Fibroblast of pulmonary artery (primary cell): Measurements from ENCODE around the gene ACAP2.

Experiments used
- DNase-seq: peaks from one replicate; pipeline ENCODE4 v3.0.0-alpha.2; 2010; ENCODE audit warnings: low read depth
- H3K4me3 ChIP-seq: replicated peaks from 2 replicates; pipeline ENCODE4 v1.5.1; 2011; ENCODE audit warnings: low read depth, mild to moderate bottlenecking, control low read depth, low read length, moderate library complexity
- CTCF ChIP-seq: IDR thresholded peaks from 2 replicates; pipeline ENCODE4 v1.5.1; 2011; ENCODE audit warnings: mild to moderate bottlenecking, control low read depth, low read length, inconsistent platforms; ENCODE audit errors: missing control alignments

Gene ACAP2

GRCh38 chr3:195265363-195265976, 177.3 kb downstream of the ACAP2 start:
- no peak for DNase-seq
- no peak overlapping the region for H3K4me3 ChIP-seq
- no peak for TF ChIP-seq CTCF

- no peak for DNase-seq
- TF ChIP-seq CTCF: no peak
- no peak overlapping the region for H3K4me3 ChIP-seq
Measured at GRCh38 chr3:195263925-195264600, 178.8 kb downstream of the ACAP2 start.

GRCh38 chr3:195263193-195263924, 179.5 kb downstream of the ACAP2 start:
- no peak overlapping the region for H3K4me3 ChIP-seq
- TF ChIP-seq CTCF: no peak
- no peak for DNase-seq

- no peak for TF ChIP-seq CTCF
- H3K4me3 ChIP-seq: no peak overlapping the region
- DNase-seq: no peak
Measured at GRCh38 chr3:195261925-195262324, 180.9 kb downstream of the ACAP2 start.

GRCh38 chr3:195260280-195260905, 182.4 kb downstream of the ACAP2 start:
- H3K4me3 ChIP-seq: peak overlapping the region; percentile 70
- no peak for TF ChIP-seq CTCF
- DNase-seq: no peak

GRCh38 chr3:195259475-195260279, 183.1 kb downstream of the ACAP2 start:
- no peak for TF ChIP-seq CTCF
- DNase-seq: peak; percentile 97

More at GRCh38 chr3:195259475-195260279, 183.1 kb downstream of the ACAP2 start:
- peak overlapping the region; percentile 70 for H3K4me3 ChIP-seq
